DMS114 treated with DMSO at 0.1 percent for 48 hours (cell line): Measurements from ENCODE around the gene KIF20A.
A peak's percentile ranks its signal among the peaks of the same experiment; 100 is the strongest.
"Not testable (repeated sequence)": the region's sequence is repeated elsewhere in the genome, so short reads cannot be mapped to it uniquely, and the experiment has no call there.

Experiments used
- DNase-seq: peaks from one replicate; lab custom pipeline; 2025; ENCODE audit not compliant: unreplicated experiment; lab: John Stamatoyannopoulos, UW

Gene KIF20A

DNA sequence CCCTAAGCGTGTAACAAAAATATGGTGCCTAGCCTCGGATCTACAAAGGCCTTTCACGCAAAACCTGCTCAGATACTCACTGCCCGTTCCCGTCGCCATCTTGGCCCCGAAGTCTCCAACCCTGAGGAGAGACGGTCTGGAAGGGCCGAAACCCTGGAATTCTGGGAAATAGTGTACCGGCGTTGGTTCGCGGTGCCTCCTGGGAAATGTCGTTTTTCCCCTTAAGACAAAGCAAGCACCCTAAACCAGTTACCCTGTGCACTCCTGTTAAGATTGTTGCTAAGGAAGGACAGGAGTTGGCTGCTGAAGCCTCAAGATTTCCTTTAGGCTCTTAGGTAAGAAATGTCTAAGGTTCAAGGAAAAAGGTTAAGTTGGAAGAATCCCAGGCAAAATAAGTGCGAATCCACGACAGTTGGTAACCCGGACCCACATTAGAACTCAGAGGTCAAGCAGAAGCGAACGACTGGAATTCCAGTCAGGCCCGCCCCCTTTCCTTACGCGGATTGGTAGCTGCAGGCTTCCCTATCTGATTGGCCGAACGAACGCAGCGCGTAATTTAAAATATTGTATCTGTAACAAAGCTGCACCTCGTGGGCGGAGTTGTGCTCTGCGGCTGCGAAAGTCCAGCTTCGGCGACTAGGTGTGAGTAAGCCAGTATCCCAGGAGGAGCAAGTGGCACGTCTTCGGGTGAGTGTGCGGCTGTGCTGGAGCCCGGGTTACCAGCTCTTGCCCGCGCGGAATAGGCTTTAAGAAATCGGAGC, at the start of gene KIF20A, which contains the start of gene BRD8:
Gene KIF20A, plus strand, starts transcription at position 597 of the 761 bp plus-strand sequence. CDS start 569 bp downstream, outside the sequence.
Gene BRD8, minus strand, starts transcription at position 115 of the 761 bp plus-strand sequence. Its CDS starts 16 bp downstream, at position 99.
- DNase-seq, result peak; percentile 99

DNA sequence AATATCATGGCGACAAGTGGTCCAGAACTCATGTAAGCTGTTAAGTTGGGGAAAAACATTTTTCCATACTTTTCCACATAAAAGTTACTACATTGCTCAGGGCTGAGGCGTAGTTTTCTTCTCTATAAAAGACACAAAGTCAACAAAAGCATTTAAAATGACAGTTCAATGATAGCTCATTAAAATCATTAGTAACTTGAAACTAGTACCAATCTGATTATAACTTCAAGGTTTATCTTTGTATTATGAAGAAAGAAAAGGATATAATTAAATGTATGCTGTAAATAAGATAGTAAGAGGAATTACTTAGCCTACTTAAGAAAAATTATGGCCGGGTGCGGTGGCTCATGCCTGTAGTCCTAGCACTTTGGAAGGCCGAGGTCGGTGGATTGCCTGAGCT, 49.6 kb upstream of the KIF20A start:
- DNase-seq, result no peak

DNA sequence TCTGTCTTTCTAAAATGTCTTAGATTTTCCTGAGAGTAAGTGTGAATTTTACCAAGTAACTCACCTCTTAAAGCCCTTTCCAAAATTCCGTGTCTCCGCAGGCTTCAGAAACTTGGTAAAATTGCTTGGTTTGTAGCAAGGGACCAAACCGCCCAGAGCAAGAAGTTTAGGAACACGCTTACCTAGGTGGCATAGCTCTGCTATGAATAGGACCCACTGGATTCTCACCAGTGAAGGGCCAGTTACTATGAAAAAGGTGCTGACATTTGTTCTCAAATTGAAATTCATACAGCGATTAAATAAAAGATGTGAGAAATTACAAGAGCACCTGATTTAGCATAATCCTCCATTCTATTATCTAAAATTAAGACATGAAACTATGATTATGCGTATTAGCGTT, 46.4 kb upstream of the KIF20A start:
- no peak for DNase-seq

DNA sequence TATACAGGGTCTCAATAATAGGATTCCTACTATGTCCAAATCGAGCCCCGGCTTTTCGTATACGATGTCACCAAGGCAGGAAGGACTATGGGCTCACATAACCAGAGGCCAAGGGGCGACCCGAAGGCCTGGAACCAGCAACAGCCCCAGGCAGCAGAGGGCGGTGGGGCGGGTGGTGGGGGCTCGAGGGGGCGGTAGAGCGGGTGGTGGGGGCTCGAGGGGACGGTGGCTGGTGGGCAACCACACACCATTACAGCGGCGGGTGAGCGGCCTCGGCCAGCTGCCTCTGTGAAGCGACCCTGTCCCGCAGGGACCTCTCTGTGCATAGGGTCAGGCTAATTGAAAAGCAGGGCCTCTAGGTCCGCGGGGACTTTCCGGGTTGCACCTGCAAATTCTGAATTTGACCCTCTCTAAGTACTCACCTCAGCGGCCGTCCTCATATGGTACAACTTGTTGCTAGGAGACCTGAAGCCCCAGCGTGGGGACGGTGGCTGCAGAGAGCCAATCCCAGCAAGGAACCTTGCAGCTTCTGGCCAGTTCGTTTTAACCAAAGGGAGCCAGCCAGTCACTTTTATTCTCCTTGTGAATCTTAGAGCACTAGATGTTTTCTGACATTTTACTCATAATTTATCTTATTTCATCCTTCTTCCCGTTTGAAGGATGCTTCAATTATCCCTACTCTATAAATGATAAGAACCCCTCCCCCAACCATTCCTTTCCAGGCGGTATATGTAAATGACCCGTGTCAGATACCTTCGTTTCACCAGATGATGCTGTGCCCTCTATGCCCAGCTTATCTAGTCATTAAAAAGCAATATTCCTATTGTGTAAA, 39.7 kb upstream of the KIF20A start, which contains the start of gene NME5:
Gene NME5, minus strand, starts transcription at position 480 of the 832 bp plus-strand sequence. CDS start 648 bp downstream, outside the sequence.
- peak; percentile 82 for DNase-seq

- no peak for DNase-seq
Measured at GRCh38 chr5:138139781-138140090, 39.2 kb upstream of the KIF20A start.

- no peak for DNase-seq
Measured at GRCh38 chr5:138140268-138140667, 38.6 kb upstream of the KIF20A start.

- no peak for DNase-seq
Measured at GRCh38 chr5:138141734-138142133, 37.2 kb upstream of the KIF20A start.

DNA sequence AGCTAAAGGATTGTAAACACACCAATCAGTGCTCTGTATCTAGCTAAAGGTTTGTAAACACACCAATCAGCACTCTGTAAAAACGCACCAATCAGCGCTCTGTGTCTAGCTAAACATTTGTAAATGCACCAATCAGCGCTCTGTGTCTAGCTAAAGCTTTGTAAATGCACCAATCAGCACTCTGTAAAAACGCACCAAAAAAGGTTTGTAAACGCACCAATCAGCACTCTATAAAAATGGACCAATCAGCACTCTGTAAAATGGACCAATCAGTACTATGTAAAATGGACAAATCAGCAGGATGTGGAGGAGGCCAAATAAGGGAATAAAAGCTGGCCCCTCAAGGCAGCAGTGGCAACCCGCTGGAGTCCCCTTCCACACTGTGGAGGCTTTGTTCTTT, 35.3 kb upstream of the KIF20A start:
- DNase-seq, result not testable (repeated sequence)

- no peak for DNase-seq
Measured at GRCh38 chr5:138148811-138149210, 30.1 kb upstream of the KIF20A start.

- no peak for DNase-seq
Measured at GRCh38 chr5:138149530-138149929, 29.4 kb upstream of the KIF20A start.

DNA sequence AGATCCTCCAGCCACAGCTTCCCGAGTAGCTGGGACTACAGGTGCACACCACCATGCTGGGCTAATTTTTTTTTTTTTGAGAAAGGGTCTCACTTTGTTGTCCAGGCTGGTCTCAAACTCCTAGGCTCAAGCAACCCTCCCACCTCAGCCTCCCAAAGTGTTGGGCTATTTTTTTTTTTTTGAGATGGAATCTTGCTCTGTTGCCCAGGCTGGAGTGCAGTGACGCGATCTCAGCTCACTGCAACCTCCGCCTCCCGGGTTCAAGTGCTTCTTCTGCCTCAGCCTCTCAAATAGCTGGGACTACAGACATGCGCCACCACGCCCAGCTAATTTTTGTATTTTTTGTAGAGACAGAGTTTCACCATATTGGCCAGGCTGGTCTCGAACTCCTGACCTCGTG, 22.9 kb upstream of the KIF20A start:
- DNase-seq, result not testable (repeated sequence)

GRCh38 chr5:138157626-138158025, 21.3 kb upstream of the KIF20A start:
- no peak for DNase-seq

DNA sequence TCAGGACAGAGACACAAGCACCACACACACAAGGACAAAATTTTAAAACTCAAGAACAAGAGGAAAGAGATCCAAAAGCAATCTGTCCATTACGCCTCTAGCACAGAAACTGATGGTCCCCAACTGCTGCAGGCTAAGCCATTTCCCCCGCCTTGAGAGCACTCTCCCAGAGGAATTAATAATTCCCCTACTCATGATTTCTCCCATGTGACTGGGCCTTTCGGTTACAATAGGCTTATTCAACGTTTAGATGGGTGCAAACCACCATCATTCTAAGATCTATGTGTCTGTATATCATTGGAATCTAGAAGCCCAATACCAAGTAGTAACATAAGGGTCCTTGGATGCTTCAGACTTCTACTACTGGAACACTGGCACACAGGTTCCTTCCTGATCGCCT, 19.2 kb upstream of the KIF20A start:
- no peak for DNase-seq

GRCh38 chr5:138160706-138161105, 18.2 kb upstream of the KIF20A start:
- DNase-seq, result no peak

DNA sequence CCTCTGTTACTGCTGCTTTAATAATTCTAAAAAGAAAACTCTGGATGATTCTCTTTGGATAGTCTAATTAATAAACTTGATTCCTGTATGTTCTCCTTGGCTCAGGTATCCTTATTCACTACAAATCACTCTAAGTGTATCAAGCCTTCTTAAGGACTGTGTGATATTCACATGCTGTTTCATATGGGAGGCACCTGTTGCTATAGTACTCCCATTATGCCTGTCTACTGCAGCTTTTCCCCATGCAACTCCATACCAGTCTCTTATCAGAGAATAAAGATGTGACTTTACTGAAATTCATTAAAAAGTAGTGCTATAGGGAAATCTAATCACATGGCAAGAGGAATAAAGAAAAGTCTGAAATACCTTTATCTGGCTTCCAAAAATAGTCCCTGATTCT, 15.2 kb upstream of the KIF20A start:
- DNase-seq, result no peak

GRCh38 chr5:138169124-138169523, 9.8 kb upstream of the KIF20A start:
- DNase-seq, result no peak

- DNase-seq, result no peak
Measured at GRCh38 chr5:138170299-138170698, 8.6 kb upstream of the KIF20A start.

DNA sequence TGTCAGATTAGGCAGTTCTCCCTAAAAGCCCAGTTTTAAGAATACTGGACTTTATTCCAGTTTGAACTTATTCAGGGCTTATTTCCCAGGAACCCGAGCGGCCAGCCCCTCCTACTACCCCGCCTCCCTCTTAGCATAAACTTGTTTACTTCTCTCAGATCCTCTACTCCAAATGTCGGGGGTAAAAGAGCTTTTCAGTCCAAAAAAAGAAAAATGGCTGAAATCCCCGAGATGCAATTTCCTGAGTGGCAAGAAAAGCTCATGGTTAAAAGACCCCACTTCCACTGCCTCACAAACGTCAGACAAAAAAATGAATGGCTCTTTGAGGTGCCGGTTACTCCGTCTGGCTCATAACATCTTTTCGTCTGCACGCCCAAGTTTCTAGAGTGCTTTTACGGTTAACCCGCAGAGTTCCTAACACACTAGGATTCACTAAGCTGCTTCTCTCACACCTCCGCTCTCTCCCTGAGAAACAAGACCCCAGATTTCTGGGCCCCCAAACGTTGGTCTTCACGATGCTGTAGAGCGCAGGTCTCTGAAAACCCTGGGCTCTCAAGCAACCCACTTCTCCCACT, 884 bp upstream of the KIF20A start:
- DNase-seq, result peak; percentile 48

DNA sequence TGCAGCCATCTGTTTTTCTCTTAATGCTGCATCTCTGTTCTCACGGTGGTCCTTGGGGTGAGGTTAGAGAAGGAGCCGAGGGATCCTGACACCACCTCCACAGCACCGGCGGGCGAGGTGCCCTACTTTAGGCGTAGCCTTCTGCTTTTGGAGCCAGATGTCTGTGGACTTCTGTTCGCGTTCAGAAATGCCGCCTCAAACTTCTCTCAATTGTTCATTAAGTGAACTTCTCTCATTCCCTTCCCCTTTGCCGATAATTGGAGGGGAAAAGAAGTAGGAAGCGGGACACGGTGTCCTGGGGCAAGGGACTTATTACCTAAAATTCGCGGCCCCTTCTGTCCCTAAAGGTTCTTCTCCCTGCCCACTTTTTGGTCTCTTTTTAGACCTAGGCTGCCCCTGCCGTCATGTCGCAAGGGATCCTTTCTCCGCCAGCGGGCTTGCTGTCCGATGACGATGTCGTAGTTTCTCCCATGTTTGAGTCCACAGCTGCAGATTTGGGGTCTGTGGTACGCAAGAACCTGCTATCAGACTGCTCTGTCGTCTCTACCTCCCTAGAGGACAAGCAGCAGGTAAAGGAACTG, 455 bp downstream of the KIF20A start:
- no peak for DNase-seq

- peak; percentile 60 for DNase-seq
Measured at GRCh38 chr5:138180183-138180782, 1.4 kb downstream of the KIF20A start.

DNA sequence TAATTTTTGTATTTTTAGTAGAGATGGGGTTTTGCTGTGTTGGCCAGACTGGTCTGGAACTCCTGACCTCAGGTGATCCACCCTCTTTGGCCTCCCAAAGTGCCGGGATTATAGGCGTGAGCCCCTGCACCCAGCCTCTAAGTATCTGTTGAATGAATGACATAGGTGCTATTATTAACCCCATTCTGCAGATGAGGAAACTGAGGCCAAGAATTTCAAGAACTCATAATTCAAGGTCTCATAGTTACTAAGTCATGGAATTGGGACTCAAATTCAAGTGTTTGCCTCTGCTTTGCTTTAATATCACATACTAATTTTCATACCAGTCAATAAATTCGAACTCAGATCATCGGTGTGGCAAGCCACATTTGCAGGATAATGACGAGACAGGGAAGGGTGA, 1.9 kb downstream of the KIF20A start:
- DNase-seq, result no peak
